SU-DHL-6 (cell line): ENCODE measurements around the gene AFG1L.
A peak's percentile ranks its signal among the peaks of the same experiment; 100 is the strongest.

Source experiments
- H2AFZ ChIP-seq: fragments of 200-600 bp; sonication (generic); 2 replicates; pipeline ENCODE4 v1.6.1; 2014; ENCODE audit warnings: low read depth, mild to moderate bottlenecking, moderate library complexity, mixed read lengths, antibody characterized with exemption, low read length; ENCODE audit not compliant: severe bottlenecking
- H3F3A ChIP-seq: fragments of 200-600 bp; shearing (Covaris generic); 2 replicates; pipeline ENCODE4 v1.6.0; 2016; ENCODE audit warnings: antibody characterized with exemption, mild to moderate bottlenecking; ENCODE audit not compliant: insufficient read depth
- H3K27ac ChIP-seq: fragments of 200-600 bp; sonication (generic); 2 replicates; pipeline ENCODE4 v1.5.1; 2016; ENCODE audit warnings: low read depth, mild to moderate bottlenecking, low read length, moderate library complexity, mixed read lengths
- H3K27me3 ChIP-seq: fragments of 200-600 bp; sonication (generic), shearing (Covaris generic); 2 replicates; pipeline ENCODE4 v1.6.0; 2014; ENCODE audit warnings: mild to moderate bottlenecking, low read length
- H3K36me3 ChIP-seq: fragments of 200-600 bp; sonication (generic); 2 replicates; pipeline ENCODE4 v1.6.1; 2014; ENCODE audit warnings: mild to moderate bottlenecking, low read length, mixed read lengths
- H3K4me2 ChIP-seq: fragments of 300-600, 200-600 bp; shearing (Covaris generic), sonication (generic); 2 replicates; pipeline ENCODE4 v1.6.0; 2014; ENCODE audit warnings: low read length, low read depth, mild to moderate bottlenecking; ENCODE audit not compliant: poor library complexity, severe bottlenecking
- H3K4me3 ChIP-seq: fragments of 200-600 bp; sonication (generic); 2 replicates; pipeline ENCODE4 v1.5.1; 2014; ENCODE audit warnings: antibody characterized with exemption, low read length, mild to moderate bottlenecking, mixed read lengths; ENCODE audit not compliant: insufficient read depth, poor library complexity, severe bottlenecking
- H3K79me2 ChIP-seq: fragments of 200-600 bp; sonication (generic); 2 replicates; pipeline ENCODE4 v1.6.1; 2014; ENCODE audit warnings: mild to moderate bottlenecking, low read length, moderate library complexity; ENCODE audit not compliant: insufficient read depth
- H3K9ac ChIP-seq: fragments of 200-600 bp; sonication (generic); 2 replicates; pipeline ENCODE4 v1.7.0; 2014; ENCODE audit warnings: mild to moderate bottlenecking, low read length
- H3K9me2 ChIP-seq: fragments of 200-600 bp; sonication (generic); replicated peaks from 2 replicates; pipeline ENCODE4 v1.6.1; 2014; ENCODE audit warnings: low read length; ENCODE audit not compliant: insufficient read depth
- H3K9me3 ChIP-seq: fragments of 200-600 bp; sonication (generic); 2 replicates; pipeline ENCODE4 v1.6.1; 2014; ENCODE audit warnings: low read length, mixed read lengths; ENCODE audit not compliant: insufficient read depth
- H4K20me1 ChIP-seq: fragments of 200-600 bp; sonication (generic); 2 replicates; pipeline ENCODE4 v1.6.1; 2014; ENCODE audit warnings: low read depth, mild to moderate bottlenecking, antibody characterized with exemption, low read length, moderate library complexity, mixed read lengths
- CTCF ChIP-seq: fragments of 200-600 bp; sonication (generic); IDR thresholded peaks from one replicate; pipeline ENCODE4 v1.5.1; 2017; ENCODE audit warnings: antibody characterized with exemption, mild to moderate bottlenecking, low read length, moderate library complexity; ENCODE audit not compliant: insufficient read depth, poor library complexity, severe bottlenecking
- EZH2phosphoT487 ChIP-seq: fragments of 200-600 bp; sonication (generic), shearing (Covaris generic); conservative IDR thresholded peaks from 2 replicates; pipeline ENCODE4 v1.6.1; 2018; ENCODE audit warnings: mild to moderate bottlenecking, antibody characterized with exemption, low read length, moderate library complexity, mixed read lengths

The AFG1L gene

GRCh38 chr6:108253241-108253640 lies 41.6 kb upstream of the AFG1L start:
- no peaks in the 10 kb centered on the region for H3K27me3 ChIP-seq
- H3K27ac ChIP-seq = no peak overlapping the region
- H3K9me2 ChIP-seq = no peaks in the 10 kb centered on the region
- no peaks in the 10 kb centered on the region for H4K20me1 ChIP-seq
- no peaks in the 10 kb centered on the region for H3K9me3 ChIP-seq
- no peak overlapping the region for H2AFZ ChIP-seq
- no peaks in the 10 kb centered on the region for H3K36me3 ChIP-seq
- H3K9ac ChIP-seq = no peak overlapping the region
- H3K79me2 ChIP-seq = peaks cover 99% of the 10 kb centered on the region
- TF ChIP-seq CTCF (no peak), EZH2phosphoT487 (no peak)
- no peak overlapping the region for H3K4me3 ChIP-seq
- H3K4me2 ChIP-seq = no peak overlapping the region
- no peaks in the 10 kb centered on the region for H3F3A ChIP-seq

GRCh38 chr6:108254433-108255410 lies 40.1 kb upstream of the AFG1L start:
- Histone ChIP-seq H3K9ac (no peak overlapping the region), H3K79me2 (peaks cover 99% of the 10 kb centered on the region), H3K9me3 (no peaks in the 10 kb centered on the region), H4K20me1 (no peaks in the 10 kb centered on the region), H3K9me2 (no peaks in the 10 kb centered on the region), H3K4me3 (no peak overlapping the region), H3K36me3 (no peaks in the 10 kb centered on the region), H3K27me3 (no peaks in the 10 kb centered on the region), H3K27ac (no peak overlapping the region), H2AFZ (no peak overlapping the region), H3F3A (peaks cover 12% of the 10 kb centered on the region), H3K4me2 (no peak overlapping the region)
- TF ChIP-seq EZH2phosphoT487 = no peak

DNA sequence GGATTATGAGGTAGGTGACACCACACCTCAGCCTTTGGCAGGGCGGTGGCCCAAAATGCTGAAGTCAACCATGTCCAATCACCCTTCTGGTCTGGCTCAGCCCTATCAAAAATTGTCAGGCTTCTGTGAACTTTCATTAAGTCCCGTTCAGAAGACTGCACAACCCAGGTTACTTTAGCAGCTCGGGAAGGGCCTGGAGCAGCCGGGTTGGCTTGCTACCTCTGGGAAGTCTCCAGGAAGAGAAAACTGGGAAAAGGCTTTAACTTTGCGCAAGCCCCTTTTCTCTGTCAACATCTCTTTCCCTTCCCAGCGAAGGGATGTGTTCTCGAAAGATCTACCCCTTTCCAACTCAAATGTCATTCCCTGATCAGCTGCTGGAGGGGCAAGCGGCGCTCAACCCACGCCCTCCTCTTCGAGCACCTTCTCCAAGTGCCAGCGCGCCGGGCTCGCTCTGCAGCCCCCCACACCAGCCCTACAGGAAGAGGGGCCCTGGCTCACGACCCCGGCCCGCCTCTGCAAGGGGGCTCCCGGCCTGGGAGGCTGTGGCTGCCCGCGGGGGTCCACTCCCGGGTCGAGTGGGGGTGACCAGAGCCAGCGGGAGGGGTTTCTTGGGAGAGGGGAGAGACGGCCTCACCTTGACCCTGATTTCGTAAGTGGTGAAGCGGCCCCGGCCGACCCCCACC lies 34.6 kb upstream of the AFG1L start:
- peak overlapping the region; percentile 86 for H3K4me2 ChIP-seq
- H3K4me3 ChIP-seq = peak overlapping the region; percentile 91
- H3K79me2 ChIP-seq = peaks cover 55% of the 10 kb centered on the region
- peak overlapping the region; percentile 74 for H3K27ac ChIP-seq
- peak overlapping the region; percentile 98 for H2AFZ ChIP-seq
- H4K20me1 ChIP-seq = no peaks in the 10 kb centered on the region
- TF ChIP-seq CTCF = no peak
- TF ChIP-seq EZH2phosphoT487 = no peak
- H3K9me2 ChIP-seq = no peaks in the 10 kb centered on the region
- H3K9ac ChIP-seq = peak overlapping the region; percentile 88
- H3K27me3 ChIP-seq = no peaks in the 10 kb centered on the region
- no peaks in the 10 kb centered on the region for H3K9me3 ChIP-seq
- no peaks in the 10 kb centered on the region for H3K36me3 ChIP-seq
- H3F3A ChIP-seq = peaks cover 24% of the 10 kb centered on the region
